GM21381 (cell line): Measurements from ENCODE around the gene MROH8.

Experiments used
- ATAC-seq: cut with Tn5 transposase; IDR thresholded peaks from one replicate; pipeline ENCODE4 v1.9.1; 2021; ENCODE audit warnings: mild to moderate bottlenecking, moderate library complexity; ENCODE audit not compliant: unreplicated experiment

Gene MROH8

DNA sequence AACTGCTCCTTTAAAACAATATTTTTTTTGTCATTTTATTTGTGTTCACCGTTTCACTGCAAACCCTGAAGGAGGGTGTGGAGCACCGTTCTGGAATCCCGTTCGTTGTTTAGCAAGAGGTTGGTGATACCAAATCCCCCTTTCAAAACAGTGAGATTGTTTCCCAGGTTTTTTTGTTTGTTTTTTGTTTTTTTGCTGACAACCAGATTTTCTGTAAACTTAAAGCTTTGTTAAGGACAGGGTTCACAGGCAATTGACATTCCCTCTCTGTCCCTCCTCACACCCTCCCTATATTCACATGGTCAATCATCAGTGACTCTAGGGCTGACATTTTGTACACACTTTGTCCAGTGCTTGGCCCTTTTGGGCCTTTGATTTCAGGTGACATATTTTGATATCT lies 21.0 kb upstream of the MROH8 start:
- ATAC-seq, result no peak

DNA sequence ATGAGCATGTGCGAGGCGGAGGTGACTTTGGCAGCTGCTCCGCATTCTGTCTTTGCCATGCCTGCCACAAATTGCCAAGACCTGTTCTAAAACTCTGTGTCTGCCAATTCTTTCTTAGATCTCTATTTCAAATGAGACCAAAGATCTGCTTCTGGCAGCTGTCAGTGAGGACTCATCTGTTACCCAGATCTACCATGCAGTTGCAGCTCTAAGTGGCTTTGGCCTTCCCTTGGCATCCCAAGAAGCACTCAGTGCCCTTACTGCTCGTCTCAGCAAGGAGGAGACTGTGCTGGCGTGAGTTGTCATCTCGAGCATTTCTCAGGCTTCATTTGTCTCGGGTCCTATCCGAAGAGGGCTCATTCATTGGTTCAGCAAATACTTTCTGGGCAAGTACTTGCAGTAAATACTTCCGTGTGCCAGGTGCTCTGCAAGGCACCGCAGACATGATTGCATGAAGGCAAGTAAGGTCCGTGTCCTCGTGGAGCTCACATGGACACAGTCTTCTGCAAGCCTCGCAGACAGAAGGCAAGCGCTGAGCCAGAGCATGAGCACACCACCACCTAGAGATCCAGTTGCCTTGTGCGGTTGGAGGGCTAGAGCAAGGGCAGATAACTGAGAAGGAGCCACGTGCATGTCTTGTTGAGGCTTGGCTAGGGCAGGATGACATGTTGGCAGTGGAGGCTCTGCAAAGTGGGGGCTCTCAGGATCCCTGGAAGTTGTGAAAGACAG lies 19.7 kb upstream of the MROH8 start:
- ATAC-seq, result no peak

DNA sequence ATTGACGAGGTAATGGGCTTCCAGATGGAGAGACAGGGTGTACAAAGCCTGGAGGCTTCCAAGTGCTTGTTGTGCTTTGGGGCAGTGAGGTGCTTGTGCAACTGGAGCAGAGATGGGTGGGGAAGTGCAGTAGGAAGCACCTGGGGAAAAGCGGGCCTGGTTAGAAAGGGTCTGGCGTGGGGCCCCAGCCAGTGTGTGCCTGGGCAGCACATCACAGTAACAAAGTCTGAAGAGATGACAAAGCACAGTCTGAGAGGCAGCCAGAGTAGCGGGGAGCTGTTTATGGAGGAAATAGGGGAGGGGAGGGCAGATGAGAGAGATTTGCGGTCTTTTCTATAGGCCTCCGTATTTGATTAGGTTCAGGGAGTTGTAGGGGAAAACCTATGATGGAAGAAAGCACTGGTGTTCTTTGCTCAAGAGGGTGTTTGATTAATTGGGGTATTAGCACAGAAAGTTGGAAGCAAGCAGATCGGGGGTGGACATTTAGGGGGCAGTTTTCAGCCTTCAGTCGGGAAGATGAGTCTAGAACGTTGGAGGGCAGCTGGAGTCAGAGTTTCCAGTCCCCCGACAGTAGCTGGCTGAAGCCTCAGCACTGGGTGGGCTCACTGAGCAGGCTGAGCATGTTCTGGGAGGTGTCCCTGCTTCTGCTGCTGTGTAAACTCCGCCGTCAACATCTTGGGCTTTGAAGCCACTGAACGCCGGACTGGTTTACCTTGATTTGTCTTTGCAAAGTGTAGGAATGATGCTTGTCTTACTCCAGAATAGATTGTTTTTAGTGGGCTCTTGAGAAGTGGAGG lies 15.5 kb upstream of the MROH8 start:
- ATAC-seq, result no peak

DNA sequence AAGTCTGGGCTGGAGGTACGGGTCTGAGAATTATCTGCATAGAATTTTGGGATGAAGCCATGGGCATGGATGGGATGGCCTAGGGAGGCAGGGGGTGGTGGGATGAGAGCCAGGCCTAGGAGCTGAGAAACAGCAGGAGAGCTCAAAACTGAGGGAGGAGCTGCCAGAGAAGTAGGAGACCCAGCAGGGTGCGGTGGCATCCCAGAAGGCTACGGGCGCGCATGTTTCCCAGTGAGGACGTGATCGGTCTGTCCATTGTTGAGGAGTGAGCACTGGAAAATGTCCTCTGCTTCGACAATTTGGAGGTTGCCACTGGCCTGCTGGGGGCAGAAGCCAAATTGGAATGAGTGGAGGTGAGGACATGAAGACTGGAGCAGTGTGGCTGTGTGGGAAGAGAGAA lies 14.5 kb upstream of the MROH8 start:
- no peak for ATAC-seq

DNA sequence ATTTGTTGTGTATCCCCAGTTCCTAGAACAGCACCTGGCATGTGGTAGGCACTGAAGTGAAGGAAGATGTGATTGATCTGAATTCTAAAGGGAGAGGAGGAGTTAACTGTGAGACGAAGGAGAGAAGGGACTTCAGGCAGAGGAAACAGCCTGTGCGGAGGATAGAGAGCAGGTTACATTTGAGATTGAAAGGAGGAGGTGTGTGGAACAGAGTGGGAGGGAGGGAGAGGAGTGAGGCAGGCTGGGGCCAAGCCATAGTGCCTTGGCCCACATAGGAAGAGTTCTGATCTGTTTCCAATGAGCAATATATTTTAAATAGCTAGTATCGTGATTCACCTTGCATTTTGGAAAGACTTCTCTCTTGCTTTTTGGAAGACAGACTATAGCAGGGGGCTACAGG lies 13.9 kb upstream of the MROH8 start:
- ATAC-seq, result no peak

DNA sequence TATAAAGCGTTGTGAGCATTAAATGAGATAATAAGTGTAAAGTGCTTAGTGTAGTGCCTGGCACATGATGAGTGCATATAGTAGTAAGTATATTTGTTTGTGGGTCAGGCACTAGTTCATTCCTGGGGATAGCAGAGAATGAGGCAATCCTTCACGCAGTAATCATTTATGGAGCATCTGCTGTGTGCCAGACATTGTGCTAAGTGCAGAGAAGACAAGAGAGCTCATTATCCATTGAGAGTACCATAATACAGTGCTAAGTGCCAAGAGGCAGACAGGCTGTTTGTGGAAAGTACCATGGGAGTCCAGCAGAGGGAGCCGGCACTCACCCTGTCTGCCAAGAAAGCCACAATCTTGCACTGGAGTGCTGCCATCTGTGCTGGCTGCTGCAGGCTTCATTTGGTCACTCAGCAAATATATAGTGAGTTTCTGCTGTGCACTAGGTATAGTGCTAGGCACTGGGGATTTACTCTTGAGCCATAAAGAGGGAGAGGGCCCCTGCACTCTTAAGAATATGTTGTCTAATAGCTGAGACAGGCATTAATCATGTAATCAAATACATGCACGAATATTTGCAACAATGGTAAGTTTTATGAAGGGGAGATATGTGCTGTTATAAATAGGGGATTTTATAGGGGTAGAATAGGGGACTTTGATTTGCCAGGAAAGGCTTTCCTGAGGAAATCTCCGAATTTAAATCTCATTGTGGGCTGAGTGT lies 12.9 kb upstream of the MROH8 start:
- no peak for ATAC-seq

DNA sequence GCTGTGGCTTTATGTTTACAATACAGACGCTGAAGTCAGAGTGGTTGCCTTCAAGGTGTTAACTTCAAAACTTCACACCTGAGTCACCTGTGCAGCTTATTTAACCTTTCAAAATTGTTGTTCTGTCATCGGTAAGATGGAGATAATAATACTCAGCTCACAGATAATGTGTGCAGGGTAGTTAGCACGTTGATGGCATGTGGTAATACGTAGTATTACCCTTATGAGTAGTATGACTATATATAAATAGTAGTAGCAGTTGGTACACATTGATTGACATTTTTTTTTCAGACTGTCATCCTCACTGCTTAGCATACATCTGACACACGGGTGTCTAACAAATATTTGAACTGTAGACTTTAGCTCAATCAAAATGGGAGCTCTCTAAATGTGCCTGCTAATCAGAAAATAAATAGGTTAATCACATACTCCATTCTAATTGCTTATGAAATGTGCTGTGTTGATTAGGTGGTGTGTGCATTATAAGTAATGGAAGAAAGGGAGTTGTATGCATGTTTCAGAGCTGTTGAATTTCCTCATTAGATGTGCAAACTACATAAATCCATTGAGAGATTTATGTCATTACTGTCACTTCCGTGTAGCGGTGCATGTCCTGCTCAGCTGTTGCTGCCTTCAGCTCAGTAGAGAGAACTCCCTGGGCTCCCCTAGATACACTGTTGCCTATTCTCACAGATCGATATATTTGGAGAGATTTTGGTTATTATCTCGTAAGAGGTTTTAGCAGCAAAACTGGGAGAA lies 11.2 kb upstream of the MROH8 start:
- no peak for ATAC-seq

DNA sequence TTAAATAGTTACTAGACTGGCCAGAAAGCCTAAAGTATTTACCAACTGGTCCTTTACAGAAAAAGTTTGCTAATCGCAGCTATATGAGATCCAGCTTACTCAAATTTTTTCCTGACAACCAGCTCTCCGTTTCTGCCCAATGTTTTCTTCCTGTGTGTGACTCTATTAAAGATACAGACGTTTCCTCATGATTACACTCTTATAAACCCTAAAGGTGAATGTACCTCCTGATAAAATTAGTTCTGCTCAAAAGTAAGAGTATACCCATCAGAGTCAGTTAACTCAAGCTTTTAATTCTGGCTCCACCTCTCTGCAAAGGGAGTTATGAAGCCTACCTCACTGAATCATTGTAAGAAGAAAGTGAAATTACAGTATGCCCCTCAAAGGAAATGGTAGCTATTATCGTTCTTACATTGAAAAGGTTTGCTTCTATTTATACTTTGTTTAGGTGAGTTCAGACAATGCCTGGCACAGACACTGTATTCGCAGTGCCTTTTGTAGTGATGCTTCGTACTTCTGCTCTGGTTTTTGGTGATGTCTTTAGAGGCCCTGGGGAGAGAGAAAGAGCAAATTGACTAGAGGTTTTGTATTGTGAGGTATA lies 10.2 kb upstream of the MROH8 start:
- ATAC-seq, result no peak

DNA sequence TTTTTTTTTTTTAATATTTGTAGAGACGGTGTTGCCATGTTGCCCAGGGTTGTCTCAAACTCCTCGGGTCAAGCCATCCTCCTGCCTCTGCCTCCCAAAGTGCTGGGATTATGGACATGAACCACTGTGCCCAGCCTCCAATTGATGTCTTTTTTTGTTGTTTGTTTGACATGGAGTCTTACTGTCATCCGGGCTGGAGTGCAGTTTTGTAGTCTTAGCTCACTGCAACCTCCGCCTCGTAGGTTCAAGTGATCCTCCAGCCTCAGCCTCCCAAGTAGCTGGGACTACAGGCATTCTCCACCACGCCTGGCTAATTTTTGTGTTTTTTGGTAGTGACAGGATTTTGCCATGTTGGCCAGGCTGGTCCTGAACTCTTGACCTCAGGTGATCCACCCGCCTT lies 9.4 kb upstream of the MROH8 start:
- no peak for ATAC-seq

DNA sequence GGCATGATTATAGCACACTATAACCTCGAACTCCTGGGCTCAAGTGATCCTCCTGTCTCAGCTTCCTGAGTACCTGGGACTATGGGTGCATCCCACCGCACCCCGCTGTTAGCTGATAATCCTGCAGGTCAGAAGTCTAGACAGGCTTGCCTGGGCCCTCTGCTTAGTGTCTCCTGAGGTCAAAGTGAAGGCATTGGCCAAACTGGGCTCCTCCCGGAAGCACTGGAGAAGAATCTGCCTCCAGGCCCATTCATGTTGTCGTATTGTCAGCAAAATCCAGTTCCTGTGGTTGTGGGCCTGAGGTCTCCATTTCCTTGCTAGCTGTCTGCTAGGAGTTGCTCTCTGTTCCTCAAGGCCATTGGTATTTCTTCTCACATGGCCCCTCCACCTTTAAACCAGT lies 6.3 kb upstream of the MROH8 start:
- no peak for ATAC-seq

DNA sequence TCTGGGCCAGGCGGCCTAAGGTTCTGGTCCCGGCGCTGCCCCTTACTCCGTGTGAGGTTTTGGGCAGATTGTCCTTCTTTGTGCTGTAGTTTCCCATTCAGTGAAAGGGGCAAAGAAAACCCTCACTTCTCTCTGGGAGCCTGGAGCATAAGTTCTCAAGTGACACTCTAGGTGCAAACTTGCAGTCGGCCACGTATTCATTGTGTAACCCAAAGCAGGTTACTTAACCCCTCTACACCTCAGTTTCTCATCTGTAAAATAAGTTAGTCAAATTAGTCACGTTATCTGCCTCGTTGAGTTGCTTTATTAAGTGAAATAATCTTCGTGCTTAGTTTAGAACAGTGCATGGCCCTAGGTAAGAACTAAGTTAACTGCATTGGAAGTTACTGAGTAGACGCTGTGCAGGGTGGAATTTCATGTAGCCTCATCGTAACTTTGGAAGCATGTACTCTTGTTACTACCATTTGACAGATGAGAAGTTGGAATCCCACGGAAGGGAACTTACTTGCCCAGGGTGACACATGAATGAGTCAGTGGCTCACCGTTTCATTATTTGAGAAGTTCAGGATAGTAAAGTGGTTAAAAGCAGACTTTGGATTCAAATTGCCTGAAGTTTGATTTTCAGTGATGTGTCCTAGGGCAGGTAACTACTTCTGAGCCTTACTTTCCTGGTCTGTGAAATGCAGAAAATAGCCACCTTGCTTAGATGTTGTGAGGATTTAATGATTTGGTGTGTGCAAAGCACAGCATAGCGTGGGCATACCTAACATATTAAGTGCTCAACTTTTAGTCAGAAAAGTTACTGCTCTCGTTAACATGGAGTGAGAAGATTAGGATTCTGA lies 556 bp upstream of the MROH8 start:
- no peak for ATAC-seq

DNA sequence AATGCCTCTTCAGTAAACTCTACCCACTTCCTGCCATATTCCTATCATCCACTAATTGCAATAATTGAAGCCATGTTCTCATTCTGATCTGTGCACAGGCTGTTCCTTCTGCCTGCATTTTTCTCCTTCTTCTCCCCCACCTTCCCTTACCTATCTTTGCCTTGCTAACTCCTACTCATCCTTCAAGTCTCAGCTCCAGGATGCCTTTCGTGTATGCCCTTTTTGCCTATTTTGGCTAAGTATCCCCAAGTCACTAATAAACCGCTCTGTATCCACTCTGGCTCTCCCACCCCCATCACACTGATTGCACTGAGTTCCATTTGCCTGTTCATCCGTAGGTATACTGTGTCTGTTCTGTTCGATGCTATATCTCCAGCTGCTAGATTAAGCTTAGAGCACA lies 6.5 kb downstream of the MROH8 start:
- ATAC-seq, result no peak

DNA sequence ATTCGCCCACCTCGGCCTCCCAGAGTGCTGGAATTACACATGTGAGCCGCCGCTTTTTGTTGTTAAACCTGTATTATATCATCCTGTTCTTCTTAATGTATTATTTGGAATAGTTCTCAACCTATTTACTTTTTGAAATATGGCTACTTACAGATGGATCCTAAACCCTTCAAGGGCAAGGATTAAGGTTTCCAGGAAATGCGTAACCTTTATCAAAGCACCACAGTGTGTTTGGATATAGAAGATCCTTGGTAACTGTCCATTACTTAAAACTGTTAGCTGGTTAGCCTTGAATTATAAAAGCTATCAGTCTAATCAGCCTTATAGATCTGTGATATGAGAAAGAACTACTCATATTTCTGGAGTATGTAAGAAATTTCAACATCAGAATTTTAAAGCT lies 12.5 kb downstream of the MROH8 start:
- ATAC-seq, result no peak

DNA sequence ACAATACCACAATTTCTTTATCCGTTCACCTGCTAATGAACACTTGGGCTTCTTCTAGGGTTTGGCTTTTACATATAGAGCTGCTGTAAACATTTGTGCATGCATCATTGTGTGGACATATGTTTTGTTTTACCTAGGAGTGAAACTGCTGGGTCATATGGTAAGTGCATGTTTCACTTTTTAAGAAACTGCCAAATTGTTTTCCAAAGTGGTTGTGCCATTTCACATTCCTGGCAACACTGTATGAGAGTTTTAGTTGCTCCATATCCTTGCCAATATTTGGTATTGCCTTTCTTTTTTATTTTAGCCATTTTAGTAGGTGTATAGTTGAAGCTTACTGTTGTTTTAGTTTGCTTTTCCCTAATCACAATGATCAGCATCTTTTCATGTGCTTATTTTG lies 14.3 kb downstream of the MROH8 start:
- ATAC-seq, result no peak

DNA sequence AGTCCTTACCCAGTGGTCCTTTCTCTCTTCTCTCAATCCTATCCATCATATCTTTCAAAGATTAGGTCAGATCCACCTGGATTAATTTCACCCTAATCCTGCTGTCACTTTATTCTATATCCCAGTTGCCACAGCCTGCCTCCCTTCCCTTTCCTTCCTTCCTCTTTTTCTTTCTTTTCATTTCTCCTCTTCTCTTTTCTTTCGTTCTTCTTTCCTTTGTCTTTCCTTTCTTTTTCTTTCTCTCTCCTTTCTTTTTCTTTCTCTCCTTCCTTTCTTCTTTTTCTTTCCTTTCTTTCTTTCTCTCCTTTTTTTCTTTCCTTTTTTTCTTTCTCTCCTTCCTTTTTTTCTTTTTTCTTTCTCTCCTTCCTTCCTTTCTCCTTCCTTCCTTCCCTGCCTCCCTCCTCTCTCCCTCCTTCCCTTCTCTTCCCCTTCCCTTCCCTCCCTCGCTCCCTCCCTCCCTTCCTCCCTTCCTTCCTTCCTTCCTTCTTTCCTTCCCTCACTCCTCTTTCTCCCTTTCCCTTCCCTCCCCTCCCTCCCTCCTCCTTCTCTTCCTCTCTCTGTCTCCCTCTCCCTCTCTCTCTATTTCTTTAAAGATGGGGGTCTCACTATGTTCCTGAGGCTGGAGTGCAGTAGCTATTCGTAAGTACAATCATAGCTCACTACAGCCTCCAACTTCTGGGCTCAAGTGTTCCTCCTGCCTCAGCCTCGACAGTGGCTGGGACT lies 15.4 kb downstream of the MROH8 start:
- no peak for ATAC-seq

DNA sequence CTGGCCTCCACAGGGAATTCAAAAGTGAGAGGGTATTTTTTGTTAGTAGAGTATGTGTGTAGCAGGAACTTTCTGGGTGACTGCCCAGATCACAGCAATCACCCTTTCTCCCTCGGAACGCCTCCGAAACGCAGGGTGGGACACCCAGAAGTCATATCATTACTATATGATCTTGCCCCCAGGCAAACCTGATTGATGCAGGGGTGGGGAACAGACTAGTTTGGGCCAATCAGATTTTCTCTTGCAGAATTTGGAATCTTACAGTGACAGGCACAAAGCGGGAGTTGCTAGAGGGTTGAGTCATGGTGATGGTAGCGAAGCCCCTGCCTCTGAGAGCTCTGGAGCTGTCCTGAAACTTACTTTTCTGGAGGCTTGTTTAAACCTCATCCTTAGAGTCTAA lies 16.7 kb downstream of the MROH8 start:
- ATAC-seq, result no peak

DNA sequence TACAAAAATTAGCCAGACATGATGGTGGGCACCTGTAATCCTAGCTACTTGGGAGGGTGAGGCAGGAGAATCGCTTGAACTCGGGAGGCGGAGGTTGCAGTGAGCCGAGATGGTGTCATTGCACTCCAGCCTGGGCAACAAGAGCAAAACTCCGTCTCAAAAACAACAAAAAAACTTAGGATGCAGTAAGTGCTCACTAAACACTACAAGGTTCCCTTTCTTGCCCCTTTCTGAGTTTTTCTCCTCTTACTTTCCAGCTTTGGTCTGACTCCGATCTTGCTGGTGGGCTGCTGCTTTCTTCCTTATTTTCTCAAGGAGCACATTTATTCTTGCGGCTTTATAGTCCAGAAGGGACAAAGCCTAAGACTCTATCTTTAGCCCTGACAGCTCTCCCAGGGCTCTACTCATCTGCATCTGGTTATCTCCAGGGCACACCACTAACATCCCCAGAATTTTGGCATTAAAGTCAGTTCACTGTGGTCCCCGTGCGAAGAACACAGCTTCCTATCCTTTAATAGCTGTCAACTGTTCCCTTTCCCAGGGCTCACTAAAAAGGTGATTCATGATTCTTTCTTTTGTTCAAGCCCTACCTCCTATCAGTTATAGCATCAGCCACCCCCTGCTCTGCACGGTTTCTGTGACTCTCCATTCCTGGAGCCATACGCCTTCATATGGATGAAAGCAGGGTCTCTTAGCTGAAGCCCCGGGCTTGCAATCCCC lies 17.4 kb downstream of the MROH8 start:
- ATAC-seq, result no peak

DNA sequence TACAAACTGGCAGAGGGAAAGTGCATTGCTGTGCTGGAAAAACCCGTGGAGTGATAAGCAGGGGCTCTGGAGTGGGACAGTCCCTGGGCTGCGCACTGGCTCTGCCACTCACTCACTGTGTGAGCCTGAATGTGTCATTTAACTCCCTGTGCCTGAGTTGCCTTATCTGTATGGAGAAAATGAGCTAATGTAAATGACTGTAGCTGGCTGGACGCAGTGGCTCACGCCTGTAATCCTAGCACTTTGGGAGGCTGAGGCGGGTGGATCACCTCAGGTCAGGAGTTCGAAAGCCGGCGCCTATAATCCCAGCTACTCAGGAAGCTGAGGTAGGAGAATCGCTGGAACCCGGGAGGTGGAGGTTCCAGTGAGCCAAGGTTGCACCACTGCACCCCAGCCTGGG lies 18.7 kb downstream of the MROH8 start:
- ATAC-seq, result no peak

DNA sequence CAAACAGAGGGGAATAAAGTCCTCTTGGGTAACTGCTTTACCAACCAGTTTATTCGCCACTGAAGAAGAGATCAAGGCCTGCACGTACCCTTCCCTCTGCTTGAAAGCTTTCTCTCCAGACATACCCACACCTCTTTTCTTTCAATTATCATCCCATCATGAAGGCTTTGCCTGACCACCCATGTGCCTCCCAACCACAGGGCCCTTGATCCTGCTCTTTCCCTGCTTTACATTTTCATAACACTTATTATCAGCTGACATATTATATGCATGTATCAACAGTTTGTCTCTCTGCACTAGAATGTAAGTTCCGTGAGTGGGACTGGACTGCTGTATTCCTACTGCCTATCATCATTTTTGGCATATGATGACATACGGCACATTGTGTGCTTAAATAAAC lies 21.1 kb downstream of the MROH8 start:
- no peak for ATAC-seq
